Astrocyte (in vitro differentiated cells and primary cell): ENCODE measurements around the gene NCSTN. TPM values are rescaled to one million over a fixed set of nuclear protein-coding genes. Genes with fewer than 3 reads are reported as not detected.

ENCODE experiments used
- DNase-seq: peaks from one replicate; pipeline ENCODE4 v3.0.0-alpha.2; 2010; ENCODE audit warnings: low read depth
- FAIRE-seq: peaks from 2 replicates; lab custom pipeline; 2011; peaks lifted over from hg19 to GRCh38; lab: Jason Lieb, UNC
- H2AFZ ChIP-seq: 2 replicates; pipeline ENCODE4 v1.6.0; 2012; ENCODE audit warnings: low read depth, low read length, inconsistent platforms
- H3K27ac ChIP-seq: 2 replicates; pipeline ENCODE4 v1.5.1; 2011; ENCODE audit warnings: low read depth, low read length, inconsistent platforms
- H3K27me3 ChIP-seq: 2 replicates; pipeline ENCODE4 v1.6.0; 2011; ENCODE audit warnings: low read length, inconsistent platforms; ENCODE audit not compliant: insufficient read depth
- H3K36me3 ChIP-seq: 2 replicates; pipeline ENCODE4 v1.5.1; 2011; ENCODE audit warnings: low read length, inconsistent platforms; ENCODE audit not compliant: insufficient read depth
- H3K4me1 ChIP-seq: 2 replicates; pipeline ENCODE4 v1.5.1; 2011; ENCODE audit warnings: low read length, inconsistent platforms; ENCODE audit not compliant: insufficient read depth
- H3K4me2 ChIP-seq: 2 replicates; pipeline ENCODE4 v1.6.0; 2012; ENCODE audit warnings: low read length, inconsistent platforms
- H3K4me3 ChIP-seq: 2 replicates; pipeline ENCODE4 v1.5.1; 2011; ENCODE audit warnings: low read depth, mild to moderate bottlenecking, low read length, inconsistent platforms; ENCODE audit not compliant: insufficient read depth
- H3K79me2 ChIP-seq: 2 replicates; pipeline ENCODE4 v1.6.0; 2012; ENCODE audit warnings: mild to moderate bottlenecking, low read length, inconsistent platforms; ENCODE audit not compliant: insufficient read depth
- H3K9ac ChIP-seq: 2 replicates; pipeline ENCODE4 v1.6.0; 2012; ENCODE audit warnings: mild to moderate bottlenecking, low read length, inconsistent platforms
- H3K9me3 ChIP-seq: 2 replicates; pipeline ENCODE4 v1.5.1; 2012; ENCODE audit warnings: low read depth, mild to moderate bottlenecking, low read length, inconsistent platforms; ENCODE audit not compliant: insufficient read depth
- H4K20me1 ChIP-seq: 2 replicates; pipeline ENCODE4 v1.6.0; 2012; ENCODE audit warnings: low read length, inconsistent platforms; ENCODE audit not compliant: insufficient read depth
- H3K27ac Mint-ChIP-seq: one replicate; pipeline ENCODE4 v1.8.0; 2021; ENCODE audit warnings: mild to moderate bottlenecking, mixed read lengths; ENCODE audit not compliant: unreplicated experiment
- H3K27me3 Mint-ChIP-seq: one replicate; pipeline ENCODE4 v1.8.0; 2021; ENCODE audit warnings: low read depth, mixed read lengths; ENCODE audit not compliant: unreplicated experiment
- H3K36me3 Mint-ChIP-seq: one replicate; pipeline ENCODE4 v1.8.0; 2021; ENCODE audit warnings: low read depth, mixed read lengths; ENCODE audit not compliant: unreplicated experiment
- H3K4me1 Mint-ChIP-seq: one replicate; pipeline ENCODE4 v1.8.0; 2021; ENCODE audit warnings: low read depth, mixed read lengths; ENCODE audit not compliant: unreplicated experiment
- H3K4me3 Mint-ChIP-seq: one replicate; pipeline ENCODE4 v1.8.0; 2021; ENCODE audit warnings: mild to moderate bottlenecking, moderate library complexity, mixed read lengths; ENCODE audit not compliant: unreplicated experiment
- H3K9me3 Mint-ChIP-seq: one replicate; pipeline ENCODE4 v1.8.0; 2021; ENCODE audit warnings: mild to moderate bottlenecking, mixed read lengths; ENCODE audit not compliant: unreplicated experiment
- EZH2 ChIP-seq: IDR thresholded peaks from 2 replicates; pipeline ENCODE4 v1.6.1; 2012; ENCODE audit warnings: mild to moderate bottlenecking, low read length, inconsistent platforms; ENCODE audit not compliant: insufficient read depth
- total RNA-seq: library from RNA; stranded (reverse); gene quantifications from 2 replicates; pipeline ENCODE4 v1.2.1, GENCODE V29; 2021
- TF ChIP-seq, protein P1 (sequence below): IDR thresholded peaks from 2 replicates; pipeline ENCODE4 v1.5.1; 2011; ENCODE audit warnings: low read depth, mild to moderate bottlenecking, inconsistent platforms, low read length, moderate library complexity; ENCODE audit not compliant: insufficient read depth

NCSTN gene
- total RNA-seq, 1 donor from 2014 or later: 171 TPM

GRCh38 chr1:160354388-160354985 lies 11.3 kb downstream of the NCSTN start:
- FAIRE-seq (no peak), DNase-seq (no peak)
- no peak overlapping the region for H3K9ac ChIP-seq
- no peaks in the 10 kb centered on the region for H3K79me2 ChIP-seq
- H3K9me3 ChIP-seq: no peaks in the 10 kb centered on the region
- H3K36me3 Mint-ChIP-seq: peaks cover 46% of the 10 kb centered on the region
- no peaks in the 10 kb centered on the region for H3K4me1 ChIP-seq
- no peak overlapping the region for H3K27ac Mint-ChIP-seq
- H3K27me3 Mint-ChIP-seq: no peaks in the 10 kb centered on the region
- peaks cover 12% of the 10 kb centered on the region for H4K20me1 ChIP-seq
- no peak overlapping the region for H3K4me2 ChIP-seq
- no peak overlapping the region for H3K4me3 ChIP-seq
- H3K36me3 ChIP-seq: peaks cover 66% of the 10 kb centered on the region
- no peak overlapping the region for H3K4me3 Mint-ChIP-seq
- no peak overlapping the region for H2AFZ ChIP-seq
- TF ChIP-seq EZH2: no peak
- TF ChIP-seq, protein P1, sequence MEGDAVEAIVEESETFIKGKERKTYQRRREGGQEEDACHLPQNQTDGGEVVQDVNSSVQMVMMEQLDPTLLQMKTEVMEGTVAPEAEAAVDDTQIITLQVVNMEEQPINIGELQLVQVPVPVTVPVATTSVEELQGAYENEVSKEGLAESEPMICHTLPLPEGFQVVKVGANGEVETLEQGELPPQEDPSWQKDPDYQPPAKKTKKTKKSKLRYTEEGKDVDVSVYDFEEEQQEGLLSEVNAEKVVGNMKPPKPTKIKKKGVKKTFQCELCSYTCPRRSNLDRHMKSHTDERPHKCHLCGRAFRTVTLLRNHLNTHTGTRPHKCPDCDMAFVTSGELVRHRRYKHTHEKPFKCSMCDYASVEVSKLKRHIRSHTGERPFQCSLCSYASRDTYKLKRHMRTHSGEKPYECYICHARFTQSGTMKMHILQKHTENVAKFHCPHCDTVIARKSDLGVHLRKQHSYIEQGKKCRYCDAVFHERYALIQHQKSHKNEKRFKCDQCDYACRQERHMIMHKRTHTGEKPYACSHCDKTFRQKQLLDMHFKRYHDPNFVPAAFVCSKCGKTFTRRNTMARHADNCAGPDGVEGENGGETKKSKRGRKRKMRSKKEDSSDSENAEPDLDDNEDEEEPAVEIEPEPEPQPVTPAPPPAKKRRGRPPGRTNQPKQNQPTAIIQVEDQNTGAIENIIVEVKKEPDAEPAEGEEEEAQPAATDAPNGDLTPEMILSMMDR: peak; percentile 47
- no peaks in the 10 kb centered on the region for H3K27me3 ChIP-seq
- H3K27ac ChIP-seq: no peak overlapping the region
- H3K4me1 Mint-ChIP-seq: peaks cover 9% of the 10 kb centered on the region
- no peaks in the 10 kb centered on the region for H3K9me3 Mint-ChIP-seq

- FAIRE-seq (no peak), DNase-seq (no peak)
- Mint-ChIP-seq H3K27me3 (no peaks in the 10 kb centered on the region), H3K4me1 (peaks cover 15% of the 10 kb centered on the region), H3K4me3 (no peak overlapping the region), H3K27ac (no peak overlapping the region), H3K36me3 (peaks cover 48% of the 10 kb centered on the region), H3K9me3 (no peaks in the 10 kb centered on the region)
- H2AFZ ChIP-seq: no peak overlapping the region
- no peak overlapping the region for H3K4me3 ChIP-seq
- peaks cover 11% of the 10 kb centered on the region for H4K20me1 ChIP-seq
- H3K79me2 ChIP-seq: no peaks in the 10 kb centered on the region
- no peak overlapping the region for H3K9ac ChIP-seq
- no peaks in the 10 kb centered on the region for H3K4me1 ChIP-seq
- H3K4me2 ChIP-seq: no peak overlapping the region
- peaks cover 38% of the 10 kb centered on the region for H3K36me3 ChIP-seq
- H3K27ac ChIP-seq: no peak overlapping the region
- no peaks in the 10 kb centered on the region for H3K27me3 ChIP-seq
- TF ChIP-seq EZH2: no peak
- TF ChIP-seq, protein P1: no peak
- H3K9me3 ChIP-seq: no peaks in the 10 kb centered on the region
These were observed 14.3 kb downstream of the NCSTN start for GRCh38 chr1:160357286-160358002.

DNA sequence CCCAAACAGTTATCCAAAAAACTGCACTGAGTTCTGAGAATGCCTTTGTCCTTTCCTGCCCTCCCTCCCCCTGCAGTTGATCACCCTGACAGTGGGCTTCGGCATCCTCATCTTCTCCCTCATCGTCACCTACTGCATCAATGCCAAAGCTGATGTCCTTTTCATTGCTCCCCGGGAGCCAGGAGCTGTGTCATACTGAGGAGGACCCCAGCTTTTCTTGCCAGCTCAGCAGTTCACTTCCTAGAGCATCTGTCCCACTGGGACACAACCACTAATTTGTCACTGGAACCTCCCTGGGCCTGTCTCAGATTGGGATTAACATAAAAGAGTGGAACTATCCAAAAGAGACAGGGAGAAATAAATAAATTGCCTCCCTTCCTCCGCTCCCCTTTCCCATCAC lies 14.9 kb downstream of the NCSTN start:
- no peak overlapping the region for H3K27ac ChIP-seq
- H3K36me3 Mint-ChIP-seq: peaks cover 44% of the 10 kb centered on the region
- DNase-seq (no peak), FAIRE-seq (no peak)
- no peaks in the 10 kb centered on the region for H3K27me3 ChIP-seq
- no peaks in the 10 kb centered on the region for H3K9me3 ChIP-seq
- no peak overlapping the region for H3K4me3 Mint-ChIP-seq
- no peak overlapping the region for H3K4me3 ChIP-seq
- peaks cover 11% of the 10 kb centered on the region for H4K20me1 ChIP-seq
- H3K36me3 ChIP-seq: peaks cover 32% of the 10 kb centered on the region
- H3K9me3 Mint-ChIP-seq: no peaks in the 10 kb centered on the region
- no peaks in the 10 kb centered on the region for H3K79me2 ChIP-seq
- no peak overlapping the region for H2AFZ ChIP-seq
- H3K9ac ChIP-seq: no peak overlapping the region
- no peaks in the 10 kb centered on the region for H3K4me1 ChIP-seq
- H3K27me3 Mint-ChIP-seq: no peaks in the 10 kb centered on the region
- TF ChIP-seq, protein P1: no peak
- no peak for TF ChIP-seq EZH2
- H3K27ac Mint-ChIP-seq: no peak overlapping the region
- no peak overlapping the region for H3K4me2 ChIP-seq
- peaks cover 18% of the 10 kb centered on the region for H3K4me1 Mint-ChIP-seq
